Aorta (tissue), 5 donors: Measurements from ENCODE around the gene OCIAD1. TPM values are rescaled to one million over a fixed set of nuclear protein-coding genes. Genes with fewer than 3 reads are reported as not detected.
"Not testable (repeated sequence)": the region's sequence is repeated elsewhere in the genome, so short reads cannot be mapped to it uniquely, and the experiment has no call there.

Experiments used
- ATAC-seq: fragments of 200-7000 bp; cut with Tn5 transposase; one replicate; pipeline ENCODE4 v1.9.1; 2022; ENCODE audit warnings: moderate library complexity; ENCODE audit not compliant: low FRiP score
- DNase-seq, 2 donors: peaks; one replicate each; pipeline ENCODE4 v3.0.0-alpha.2; 2020
- H3K27ac ChIP-seq, 2 donors: one replicate each; pipeline ENCODE4 v1.5.1; 2013; ENCODE audit warnings: low read length in 2 of 2, mild to moderate bottlenecking in 2 of 2, moderate library complexity in 2 of 2, control low read depth in 1 of 2, inconsistent platforms in 1 of 2, low read depth in 1 of 2
- H3K27me3 ChIP-seq, 2 donors: one replicate each; pipeline ENCODE4 v1.6.1; 2013; ENCODE audit warnings: control low read depth in 1 of 2, low read length in 1 of 2, mild to moderate bottlenecking in 1 of 2, moderate library complexity in 1 of 2; ENCODE audit not compliant: insufficient read depth in 2 of 2, control insufficient read depth in 1 of 2
- H3K36me3 ChIP-seq, 2 donors: one replicate each; pipeline ENCODE4 v1.6.1; 2013; ENCODE audit warnings: control low read depth in 1 of 2, low read length in 1 of 2, mild to moderate bottlenecking in 1 of 2; ENCODE audit not compliant: insufficient read depth in 2 of 2, control insufficient read depth in 1 of 2
- H3K4me1 ChIP-seq, 2 donors: one replicate each; pipeline ENCODE4 v1.6.1; 2013; ENCODE audit warnings: low read length in 2 of 2, control low read depth in 1 of 2, mild to moderate bottlenecking in 1 of 2, moderate library complexity in 1 of 2; ENCODE audit not compliant: insufficient read depth in 2 of 2, control insufficient read depth in 1 of 2
- H3K4me3 ChIP-seq, 2 donors: one replicate each; pipeline ENCODE4 v1.5.1; 2013; ENCODE audit warnings: low read length in 2 of 2, control low read depth in 1 of 2, mild to moderate bottlenecking in 1 of 2
- H3K9me3 ChIP-seq: one replicate; pipeline ENCODE4 v1.6.1; 2013; ENCODE audit warnings: mild to moderate bottlenecking, low read length; ENCODE audit not compliant: control insufficient read depth
- WGBS, 2 donors: extraction: QIAGEN DNeasy Blood & Tissue Kit; methylation state at CpG; one replicate each; pipeline ENCODE4 v1.1.7; 2013; 5-methylcytosine and 5-hydroxymethylcytosine counted together
- intact Hi-C, 2 donors: fragments of 100-400 bp; cut with DNase I; formaldehyde crosslinking; loops; one replicate each; pipeline versions ENCODE4 v1.14.2 to v1.15.0; 2022
- polyA plus RNA-seq, 2 donors: library from polyadenylated mRNA; stranded (reverse); fragments of 200-250 nt; gene quantifications; one replicate each; pipeline ENCODE4 v1.2.3, GENCODE V29; 2013
- total RNA-seq, 2 donors: library from RNA; stranded (reverse); fragmentation: NEBNext Ultra II Directional; extraction: Animal tissue kit (Norgen Biotek cat#: 25700); gene quantifications; one replicate each; pipeline ENCODE4 v1.2.1, GENCODE V29; 2021
- donor health status: healthy with polysubstance abuse.
- donor health status: Bipolar disorder and iron deficiency.
- donor health status: DM: no; HTN: no; CAD: no.
- donor health status: DM: no; HTN: no; CAD: no.
- donor health status: DM: yes; HTN: yes; CAD: no.

The OCIAD1 gene
- total and polyA plus RNA-seq, 4 donors: 81.5 to 112 (median 103) TPM

DNA sequence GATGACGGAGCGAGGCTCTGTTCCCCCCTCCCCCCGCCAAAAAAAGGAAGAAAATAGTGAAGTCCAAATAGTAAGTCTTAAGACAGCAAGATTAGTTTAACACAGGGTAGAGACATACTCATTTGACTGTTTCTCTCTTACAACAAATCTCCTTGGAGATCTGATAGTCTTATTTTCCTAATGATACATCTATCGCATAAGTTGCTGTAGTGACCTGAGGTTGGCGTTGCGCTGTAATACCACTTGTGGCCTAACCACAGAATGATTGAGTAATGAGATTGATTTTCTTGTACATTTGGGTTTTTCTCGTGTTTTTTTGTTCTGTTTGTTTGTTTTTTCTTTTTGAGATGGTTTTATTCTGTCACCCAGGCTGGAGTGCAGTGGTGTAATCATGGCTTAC lies 27.2 kb downstream of the OCIAD1 start:
- Histone ChIP-seq H3K36me3 (peaks cover 0 to 2% of the 10 kb centered on the region in 2 donors), H3K9me3 (no peaks in the 10 kb centered on the region), H3K4me3 (no peak overlapping the region), H3K4me1 (no peaks in the 10 kb centered on the region), H3K27me3 (no peaks in the 10 kb centered on the region), H3K27ac (no peak overlapping the region)
- DNase-seq: no peak
- no peak for ATAC-seq
- intact Hi-C loops: no loop called here
- 93 to 95% methylated on average over 7 of the region's 7 CpGs for WGBS, 2 donors

DNA sequence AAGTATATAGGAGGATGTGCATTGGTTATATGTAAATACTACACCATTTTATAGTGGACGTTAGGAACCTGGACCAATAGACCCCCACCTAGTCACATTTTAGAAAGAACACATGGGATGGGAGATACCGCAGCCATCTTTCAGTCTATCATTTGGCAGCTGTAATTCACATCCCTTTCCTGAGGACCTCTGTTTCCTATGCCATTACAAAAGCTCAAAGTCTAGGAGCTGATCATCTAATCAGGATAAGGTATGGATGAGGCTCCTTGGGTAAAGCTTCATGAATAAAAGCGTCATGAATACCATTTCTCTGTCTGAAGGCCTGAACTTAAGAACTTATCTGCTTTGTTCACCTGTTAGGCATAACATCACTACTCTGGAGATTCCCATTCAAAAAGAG lies 31.1 kb downstream of the OCIAD1 start:
- intact Hi-C loops: no loop called here

DNA sequence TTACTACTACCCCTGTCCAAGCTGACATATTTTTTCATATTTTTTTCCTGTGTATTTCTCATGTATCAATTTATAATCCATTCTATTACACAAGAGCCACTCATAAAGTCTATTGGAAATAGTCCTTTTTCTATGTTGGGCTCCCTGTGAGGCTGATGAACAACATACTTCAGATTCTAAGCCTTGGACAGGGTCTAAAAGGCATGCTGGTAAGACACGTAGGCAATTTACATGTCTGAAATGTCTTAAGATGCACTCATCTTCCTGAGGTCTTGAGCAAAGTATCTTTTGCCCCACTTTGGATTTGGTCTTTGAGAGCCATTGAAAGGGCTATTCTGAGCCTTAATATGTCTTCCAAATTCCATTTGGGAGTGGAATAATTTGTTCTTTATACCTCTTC lies 31.8 kb downstream of the OCIAD1 start:
- Histone ChIP-seq H3K36me3 (peaks cover 0 to 2% of the 10 kb centered on the region in 2 donors), H3K27me3 (no peaks in the 10 kb centered on the region), H3K9me3 (no peaks in the 10 kb centered on the region), H3K27ac (no peak overlapping the region), H3K4me1 (no peaks in the 10 kb centered on the region), H3K4me3 (no peak overlapping the region)
- DNase-seq (no peak), ATAC-seq (no peak)
- intact Hi-C loops: no loop called here
- 61 to 70% methylated on average over 1 of the region's 1 CpG for WGBS, 2 donors

More for the DNA sequence above, 31.1 kb downstream of the OCIAD1 start:
- 83 to 85% methylated on average over 3 of the region's 3 CpGs for WGBS, 2 donors
- peaks cover 0 to 2% of the 10 kb centered on the region in 2 donors for H3K36me3 ChIP-seq
- no peaks in the 10 kb centered on the region for H3K4me1 ChIP-seq
- DNase-seq (no peak), ATAC-seq (no peak)
- H3K4me3 ChIP-seq: no peak overlapping the region
- no peaks in the 10 kb centered on the region for H3K9me3 ChIP-seq
- H3K27me3 ChIP-seq: no peaks in the 10 kb centered on the region
- no peak overlapping the region for H3K27ac ChIP-seq

DNA sequence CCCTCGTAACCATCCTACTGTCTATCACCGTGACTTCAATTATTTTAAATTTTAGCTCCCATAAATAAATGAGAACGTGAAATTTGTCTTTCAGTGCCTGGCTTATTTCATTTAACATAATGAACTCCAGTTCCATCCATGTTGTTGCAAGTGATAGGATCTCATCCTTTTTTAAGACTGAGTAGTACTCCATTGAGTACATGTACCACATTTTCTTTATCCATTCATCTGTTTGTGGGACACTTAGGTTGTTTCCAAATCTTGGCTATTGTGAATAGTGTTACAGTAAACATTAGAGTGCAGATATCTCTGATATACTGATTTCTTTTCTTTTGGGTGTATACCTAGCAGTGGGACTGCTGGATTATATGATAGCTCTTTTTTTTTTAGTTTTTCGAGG lies 32.8 kb downstream of the OCIAD1 start:
- Histone ChIP-seq H3K4me3 (no peak overlapping the region), H3K27ac (no peak overlapping the region), H3K27me3 (no peaks in the 10 kb centered on the region), H3K36me3 (peaks cover 0 to 2% of the 10 kb centered on the region in 2 donors), H3K9me3 (no peaks in the 10 kb centered on the region), H3K4me1 (no peaks in the 10 kb centered on the region)
- 89 to 92% methylated on average over 4 of the region's 4 CpGs for whole genome bisulfite sequencing, 2 donors
- ATAC-seq (no peak), DNase-seq (no peak)
- intact Hi-C loops: no loop called here

DNA sequence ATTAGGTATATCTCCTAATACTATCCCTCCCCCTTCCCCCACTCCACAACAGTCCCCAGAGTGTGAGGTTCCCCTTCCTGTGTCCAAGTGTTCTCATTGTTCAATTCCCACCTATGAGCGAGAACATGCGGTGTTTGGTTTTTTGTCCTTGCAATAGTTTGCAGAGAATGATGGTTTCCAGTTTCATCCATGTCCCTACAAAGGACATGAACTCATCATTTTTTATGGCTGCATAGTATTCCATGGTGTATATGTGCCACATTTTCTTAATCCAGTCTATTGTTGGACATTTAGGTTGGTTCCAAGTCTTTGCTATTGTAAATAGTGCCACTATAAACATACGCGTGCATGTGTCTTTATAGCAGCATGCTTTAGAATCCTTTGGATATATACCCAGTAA lies 33.8 kb downstream of the OCIAD1 start:
- intact Hi-C loops, H3K9me3 ChIP-seq, H3K36me3 ChIP-seq, H3K27me3 ChIP-seq, ATAC-seq, H3K4me3 ChIP-seq, H3K27ac ChIP-seq, DNase-seq, H3K4me1 ChIP-seq: not testable (repeated sequence)
- WGBS, 2 donors: 91 to 96% methylated on average over 4 of the region's 4 CpGs

DNA sequence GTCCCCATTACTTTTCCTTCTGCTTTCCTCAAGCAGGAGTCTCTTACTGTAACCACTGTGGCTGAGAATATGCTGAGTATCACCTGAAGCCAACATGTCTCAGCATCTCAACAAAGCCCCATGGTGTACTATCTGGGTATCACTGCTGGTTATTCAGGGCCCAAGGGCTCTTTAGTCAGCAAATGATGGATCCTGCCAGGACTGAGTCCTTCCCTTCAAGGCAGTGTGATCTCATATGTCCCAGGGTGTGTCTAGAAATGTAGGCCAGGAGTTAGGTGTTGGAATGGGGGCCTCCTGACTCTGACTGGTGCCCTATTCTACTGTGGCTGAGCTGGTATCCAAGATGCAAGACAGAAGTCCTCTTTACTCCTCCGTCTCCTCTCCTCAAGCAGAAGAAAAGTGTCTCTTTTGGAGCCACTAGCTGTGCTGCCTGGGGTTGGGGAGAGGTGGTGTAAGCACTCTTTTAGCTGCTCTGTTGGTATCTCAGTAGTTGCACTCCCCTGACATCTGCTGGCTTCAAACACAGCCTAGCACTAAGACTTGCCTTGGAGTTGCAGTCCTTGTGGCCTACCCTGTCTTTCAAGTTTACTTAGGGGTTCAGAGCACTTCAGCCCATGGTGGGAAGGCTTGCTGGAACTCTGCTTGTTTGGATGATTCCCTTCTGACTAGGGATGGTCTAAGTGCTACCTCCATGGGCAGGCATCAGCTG lies 47.1 kb downstream of the OCIAD1 start:
- Histone ChIP-seq H3K4me3 (no peak overlapping the region), H3K27ac (no peak overlapping the region), H3K9me3 (no peaks in the 10 kb centered on the region), H3K27me3 (no peaks in the 10 kb centered on the region), H3K36me3 (peaks cover 0 to 4% of the 10 kb centered on the region in 2 donors), H3K4me1 (no peaks in the 10 kb centered on the region)
- ATAC-seq (no peak), DNase-seq (no peak)
- intact Hi-C loops: no loop called here
- whole genome bisulfite sequencing, 2 donors: 97 to 100% methylated on average over 1 of the region's 1 CpG

DNA sequence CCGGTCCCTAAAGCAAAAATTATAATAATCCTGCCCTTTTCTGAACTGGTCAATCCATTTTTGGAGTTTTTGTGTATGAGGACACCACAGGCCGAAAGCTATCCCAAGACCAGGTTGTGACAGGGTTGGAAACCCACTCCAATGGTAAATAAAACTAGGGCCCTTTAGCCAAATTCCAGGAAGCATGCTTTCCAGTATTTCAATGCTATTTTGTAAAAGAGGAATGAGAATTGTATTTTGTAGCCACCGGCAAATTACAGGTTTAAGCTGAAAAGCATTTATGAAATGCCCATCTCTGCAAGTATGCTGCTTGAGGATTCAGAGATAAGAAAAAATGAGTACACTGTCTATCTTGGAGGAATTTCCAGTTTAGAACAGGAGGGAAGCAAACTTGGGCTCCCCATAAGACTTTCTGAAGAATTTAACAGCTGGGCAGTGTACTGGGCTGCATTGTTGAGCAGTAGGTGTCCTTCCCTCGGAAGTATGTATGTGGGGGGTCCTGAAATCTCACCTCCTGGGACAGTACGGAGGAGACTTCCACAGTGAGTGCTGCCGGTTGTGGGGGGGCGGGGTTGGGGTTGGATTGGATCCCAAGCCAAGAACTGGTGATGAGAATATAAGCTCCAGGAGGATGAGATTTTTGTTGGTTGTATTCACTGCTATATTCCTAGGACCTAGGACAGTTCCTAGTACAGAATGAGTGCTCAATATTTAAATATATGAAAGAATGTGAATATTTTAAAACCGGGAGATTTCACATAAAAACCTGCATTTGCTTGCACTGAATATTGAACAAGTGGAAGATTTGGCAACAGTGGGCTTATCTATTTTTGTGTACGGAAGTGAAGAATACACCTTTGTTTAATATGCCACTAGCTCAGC lies 48.9 kb downstream of the OCIAD1 start:
- peaks cover 0 to 4% of the 10 kb centered on the region in 2 donors for H3K36me3 ChIP-seq
- no peak for ATAC-seq
- intact Hi-C loops: no loop called here
- H3K9me3 ChIP-seq: no peaks in the 10 kb centered on the region
- H3K4me1 ChIP-seq: no peaks in the 10 kb centered on the region
- 61 to 65% methylated on average over 9 of the region's 9 CpGs for WGBS, 2 donors
- no peak overlapping the region for H3K4me3 ChIP-seq
- H3K27me3 ChIP-seq: no peaks in the 10 kb centered on the region
- no peak for DNase-seq
- H3K27ac ChIP-seq: no peak overlapping the region

DNA sequence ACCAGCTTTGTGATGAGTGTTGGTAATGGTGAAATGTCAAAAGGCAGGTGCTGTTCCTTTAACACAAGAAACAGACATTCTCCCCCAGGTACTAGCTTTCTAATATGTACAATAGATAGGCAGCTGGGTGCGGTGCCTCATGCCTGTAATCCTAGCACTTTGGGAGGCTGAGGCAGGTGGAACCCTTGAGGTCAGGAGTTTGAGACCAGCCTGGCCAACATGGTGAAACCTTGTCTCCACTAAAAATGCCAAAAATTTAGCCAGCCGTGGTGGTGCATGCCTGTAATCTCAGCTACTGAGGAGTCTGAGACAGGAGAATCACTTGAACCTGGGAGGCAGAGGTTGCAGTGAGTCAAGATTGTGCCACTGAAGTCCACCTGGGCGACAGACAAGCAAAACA lies 50.8 kb downstream of the OCIAD1 start:
- intact Hi-C loops: not testable (repeated sequence)

DNA sequence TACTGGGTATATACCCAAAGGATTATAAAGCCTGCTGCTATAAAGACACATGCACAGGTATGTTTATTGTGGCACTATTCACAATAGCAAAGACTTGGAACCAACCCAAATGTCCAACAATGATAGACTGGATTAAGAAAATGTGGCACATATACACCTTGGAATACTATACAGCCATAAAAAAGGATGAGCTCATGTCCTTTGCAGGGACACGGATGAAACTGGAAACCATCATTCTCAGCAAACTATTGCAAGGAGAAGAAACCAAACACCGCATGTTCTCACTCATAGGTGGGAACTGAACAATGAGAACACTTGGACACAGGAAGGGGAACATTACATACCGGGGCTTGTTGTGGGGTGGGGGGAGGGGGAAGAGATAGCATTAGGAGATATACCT lies 58.9 kb downstream of the OCIAD1 start:
- DNase-seq, H3K4me3 ChIP-seq, H3K27me3 ChIP-seq, H3K27ac ChIP-seq, intact Hi-C loops, ATAC-seq, H3K36me3 ChIP-seq, H3K9me3 ChIP-seq, H3K4me1 ChIP-seq: not testable (repeated sequence)
- 97% methylated on average over 3 of the region's 3 CpGs for WGBS, 2 donors

More for the DNA sequence above, 50.8 kb downstream of the OCIAD1 start:
- H3K36me3 ChIP-seq, H3K4me1 ChIP-seq, DNase-seq, H3K27me3 ChIP-seq, H3K4me3 ChIP-seq, H3K27ac ChIP-seq, ATAC-seq, H3K9me3 ChIP-seq: not testable (repeated sequence)
- WGBS, 2 donors: 80 to 86% methylated on average over 3 of the region's 3 CpGs
